Measurements from ENCODE around the gene STAB2.

- TF ChIP-seq CTCF (IDR thresholded peaks at IDR 0.05 in 2 of 3, conservative IDR thresholded peaks at IDR 0.05 in 1 of 3; ENCODE audit: borderline replicate concordance in 1 of 3, insufficient read depth in 1 of 3, low read depth in 2 of 3, low read length in 2 of 3) (no peak), MAX (IDR thresholded peaks at IDR 0.05) (no peak), POLR2A (IDR thresholded peaks at IDR 0.05; ENCODE audit: borderline replicate concordance, extremely low read depth, insufficient read depth, insufficient read length) (no peak), ATF3 (IDR thresholded peaks at IDR 0.05) (no peak), ZBTB33 (IDR thresholded peaks at IDR 0.05; ENCODE audit: extremely low read depth, insufficient replicate concordance, low read length) (no peak), REST (IDR thresholded peaks at IDR 0.05; ENCODE audit: low read depth) (no peak), EGR1 (IDR thresholded peaks at IDR 0.05; ENCODE audit: low read depth) (no peak), POLR2AphosphoS5 (IDR thresholded peaks at IDR 0.05; ENCODE audit: low read depth, low read length) (no peak), SIN3A (IDR thresholded peaks at IDR 0.05; ENCODE audit: low read depth) (no peak), ZNF274 (IDR thresholded peaks at IDR 0.05; ENCODE audit: low read depth, low read length) (no peak), EZH2phosphoT487 (IDR thresholded peaks at IDR 0.05; ENCODE audit: borderline replicate concordance) (no peak)
These were observed 216.8 kb downstream of the STAB2 start for GRCh38 chr12:103803847-103804246.
